ENCODE results near the gene FRYL.

- TF ChIP-seq CTCF (IDR thresholded peaks at IDR 0.05) = no peak
- no peak for TF ChIP-seq POLR2A (IDR thresholded peaks at IDR 0.05)
These were observed 88.0 kb downstream of the FRYL start for GRCh38 chr4:48692044-48692443.

Data from lower leg skin (tissue), 3 donors.